MM.1S (cell line): ENCODE results near the gene RXRA.

Experiments
- EZH2phosphoT487 ChIP-seq: fragments of 300-600 bp; sonication (generic); IDR thresholded peaks from 2 replicates; pipeline ENCODE4 v1.6.1; 2018; ENCODE audit warnings: antibody characterized with exemption, low read length
- TF ChIP-seq, protein P1 (sequence below): fragments of 300-600 bp; sonication (generic); IDR thresholded peaks from 2 replicates; pipeline ENCODE4 v1.5.1; 2016; ENCODE audit warnings: antibody characterized with exemption, low read length, mixed read lengths

DNA sequence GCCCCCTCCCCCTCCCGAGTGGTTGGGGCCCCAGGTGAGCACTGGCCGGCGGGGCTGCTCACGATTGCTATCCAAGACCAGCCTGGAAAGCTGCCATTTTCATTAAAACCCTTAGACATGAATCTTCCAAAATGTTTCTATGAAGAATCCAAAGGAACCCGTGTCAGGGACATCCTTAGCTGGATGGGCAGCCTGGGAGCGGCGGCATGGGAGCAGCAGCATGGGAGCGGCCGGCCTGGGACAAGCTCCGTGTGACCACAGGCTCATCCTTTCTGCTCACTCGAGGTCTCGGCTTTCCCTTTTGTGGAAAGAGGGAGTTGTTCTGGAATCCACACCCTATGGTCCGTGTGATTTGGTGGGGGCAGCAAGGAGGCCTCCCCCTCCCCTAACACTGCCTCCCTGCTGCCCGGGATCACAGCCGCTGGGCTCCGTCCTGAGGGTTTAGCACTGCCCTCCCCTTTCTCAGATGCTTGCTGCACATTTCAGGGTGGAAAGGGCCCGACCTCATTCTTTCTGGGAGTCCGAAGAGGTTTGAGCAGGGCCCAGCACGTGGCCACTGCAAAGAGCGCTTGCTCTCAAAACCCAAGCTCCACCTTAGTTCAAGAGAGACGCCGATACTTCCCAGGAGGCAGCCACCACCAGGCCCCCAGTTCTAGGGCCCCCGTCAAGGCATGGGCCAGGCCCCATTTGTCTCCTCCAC is 127.7 kb downstream of the RXRA start:
- TF ChIP-seq, protein P1, sequence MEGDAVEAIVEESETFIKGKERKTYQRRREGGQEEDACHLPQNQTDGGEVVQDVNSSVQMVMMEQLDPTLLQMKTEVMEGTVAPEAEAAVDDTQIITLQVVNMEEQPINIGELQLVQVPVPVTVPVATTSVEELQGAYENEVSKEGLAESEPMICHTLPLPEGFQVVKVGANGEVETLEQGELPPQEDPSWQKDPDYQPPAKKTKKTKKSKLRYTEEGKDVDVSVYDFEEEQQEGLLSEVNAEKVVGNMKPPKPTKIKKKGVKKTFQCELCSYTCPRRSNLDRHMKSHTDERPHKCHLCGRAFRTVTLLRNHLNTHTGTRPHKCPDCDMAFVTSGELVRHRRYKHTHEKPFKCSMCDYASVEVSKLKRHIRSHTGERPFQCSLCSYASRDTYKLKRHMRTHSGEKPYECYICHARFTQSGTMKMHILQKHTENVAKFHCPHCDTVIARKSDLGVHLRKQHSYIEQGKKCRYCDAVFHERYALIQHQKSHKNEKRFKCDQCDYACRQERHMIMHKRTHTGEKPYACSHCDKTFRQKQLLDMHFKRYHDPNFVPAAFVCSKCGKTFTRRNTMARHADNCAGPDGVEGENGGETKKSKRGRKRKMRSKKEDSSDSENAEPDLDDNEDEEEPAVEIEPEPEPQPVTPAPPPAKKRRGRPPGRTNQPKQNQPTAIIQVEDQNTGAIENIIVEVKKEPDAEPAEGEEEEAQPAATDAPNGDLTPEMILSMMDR = no peak
- TF ChIP-seq EZH2phosphoT487 = no peak
